Esophagus muscularis mucosa (tissue), 4 donors: ENCODE results near the gene TGIF2. TPM values are rescaled to one million over a fixed set of nuclear protein-coding genes. Genes with fewer than 3 reads are reported as not detected.

Experiments
- DNase-seq: peaks from one replicate; pipeline ENCODE4 v3.0.0-alpha.2; 2017; ENCODE audit errors: extremely low spot score
- H3K27ac ChIP-seq, 4 donors: fragments of 200-600 bp; sonication (generic); replicated peaks in 1 of 4; 1 replicate in 3 of 4; 2 replicates in 1 of 4; pipeline ENCODE4 v1.5.1; 2016 to 2019; ENCODE audit warnings: mild to moderate bottlenecking in 1 of 4
- H3K27me3 ChIP-seq, 4 donors: fragments of 200-600 bp; sonication (generic); one replicate each; pipeline versions ENCODE4 v1.5.1 to v1.6.0; 2016 to 2019
- H3K36me3 ChIP-seq, 4 donors: fragments of 200-600 bp; sonication (generic); one replicate each; pipeline ENCODE4 v1.5.1; 2016 to 2019
- H3K4me1 ChIP-seq, 4 donors: fragments of 200-600 bp; sonication (generic); one replicate each; pipeline ENCODE4 v1.5.1; 2016 to 2019
- H3K4me3 ChIP-seq, 4 donors: fragments of 200-600 bp; sonication (generic); 1 replicate in 2 of 4; 2 replicates in 2 of 4; pipeline ENCODE4 v1.5.1; 2016 to 2019; ENCODE audit warnings: mild to moderate bottlenecking in 4 of 4, moderate library complexity in 1 of 4
- H3K9me3 ChIP-seq, 4 donors: fragments of 200-600 bp; sonication (generic); 1 replicate in 3 of 4; 2 replicates in 1 of 4; pipeline ENCODE4 v1.5.1; 2016 to 2019
- EP300 ChIP-seq: sonication (generic); formaldehyde crosslinking; IDR thresholded peaks from one replicate; pipeline ENCODE4 v1.6.1; 2017; ENCODE audit warnings: antibody characterized with exemption
- POLR2A ChIP-seq: fragments of 450-650 bp; IDR thresholded peaks from one replicate; pipeline ENCODE4 v1.6.1; 2017; ENCODE audit warnings: antibody characterized with exemption, moderate library complexity, mild to moderate bottlenecking, low read depth
- POLR2AphosphoS5 ChIP-seq, 2 donors: sonication (generic); formaldehyde crosslinking; IDR thresholded peaks; one replicate each; pipeline ENCODE4 v1.6.1; 2017; ENCODE audit warnings: antibody characterized with exemption in 2 of 2
- WGBS: methylation state at CpG from one replicate; pipeline ENCODE4 v1.1.5; 2018; 5-methylcytosine and 5-hydroxymethylcytosine counted together
- intact Hi-C: fragments of 100-400 bp; cut with DNase I; formaldehyde crosslinking; loops from one replicate; pipeline ENCODE4 v1.15.1; 2023
- total RNA-seq, 4 donors: library from RNA; depleted of rRNA; stranded (reverse); fragments of >200 nt; gene quantifications; one replicate each; pipeline versions ENCODE4 v1.1.0 to v1.2.1, GENCODE V29; 2016
- TF ChIP-seq, protein P1 (sequence below), 3 experiments: fragments of 200-600 bp in 2 of 3; fragments of 450-650 bp in 1 of 3; sonication (generic) in 2 of 3; IDR thresholded peaks; one replicate each; pipeline ENCODE4 v1.5.1; 2017 to 2019; ENCODE audit warnings: antibody characterized with exemption in 3 of 3, mild to moderate bottlenecking in 2 of 3, moderate library complexity in 1 of 3

Gene TGIF2
- total RNA-seq, 4 donors from 2014 or later, result 5.8 to 18.5 (median 10.6) TPM

DNA sequence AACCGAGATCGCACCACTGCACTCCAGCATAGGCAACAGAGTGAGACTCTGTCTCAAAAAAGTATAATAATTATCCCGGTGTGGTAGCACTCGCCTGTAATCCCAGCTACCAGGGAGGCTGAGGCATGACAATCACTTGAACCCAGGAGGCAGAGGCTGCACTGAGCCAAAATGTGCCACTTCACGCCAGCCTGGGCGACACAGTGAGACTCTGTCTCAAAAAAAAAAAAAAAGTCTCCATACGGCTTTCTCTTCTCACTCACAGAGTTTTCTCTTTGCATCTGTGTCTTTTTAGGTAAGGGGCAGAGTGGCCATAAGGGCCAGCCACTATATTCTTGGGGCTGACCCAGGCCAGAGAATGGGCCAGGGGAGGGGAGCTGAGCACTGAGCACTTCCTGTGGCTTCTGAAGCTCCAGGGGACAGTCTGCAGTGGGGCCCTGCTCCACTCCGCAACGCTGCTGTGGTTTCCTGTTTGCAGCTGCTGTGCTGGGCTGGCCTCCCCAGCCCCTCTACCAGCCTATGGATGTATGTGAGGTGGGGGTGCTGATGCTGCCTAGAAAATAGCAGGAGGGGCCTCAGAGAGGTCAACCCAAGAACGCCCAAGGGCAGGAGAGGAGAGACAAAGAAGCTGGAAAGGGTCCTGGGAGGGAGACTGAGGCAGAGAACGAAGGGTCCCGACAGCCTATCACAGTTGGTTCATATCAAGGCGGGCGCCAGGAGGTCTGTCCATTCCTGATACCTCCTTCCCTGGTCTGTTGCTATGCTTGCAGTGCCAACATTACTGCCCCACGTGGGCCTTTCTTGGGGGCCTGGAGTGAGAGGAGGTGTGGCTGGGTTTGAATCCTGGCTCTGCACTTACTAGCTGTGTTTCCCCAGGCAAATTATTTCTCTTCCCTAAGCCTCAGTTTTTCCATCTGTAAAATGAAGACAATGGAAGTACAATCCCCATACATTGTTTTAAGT is 56.6 kb downstream of the TGIF2 start:
- 73% methylated on average over 15 of the region's 15 CpGs for WGBS
- DNase-seq, result no peak
- Histone ChIP-seq H3K4me1 (no peaks in the 10 kb centered on the region), H3K4me3 (no peak overlapping the region), H3K36me3 (no peaks in the 10 kb centered on the region), H3K27me3 (no peaks in the 10 kb centered on the region), H3K9me3 (no peaks in the 10 kb centered on the region), H3K27ac (no peak overlapping the region)
- TF ChIP-seq EP300 (no peak), POLR2AphosphoS5 (IDR thresholded peaks at IDR 0.05) (no peak), POLR2A (no peak)
- TF ChIP-seq, protein P1, sequence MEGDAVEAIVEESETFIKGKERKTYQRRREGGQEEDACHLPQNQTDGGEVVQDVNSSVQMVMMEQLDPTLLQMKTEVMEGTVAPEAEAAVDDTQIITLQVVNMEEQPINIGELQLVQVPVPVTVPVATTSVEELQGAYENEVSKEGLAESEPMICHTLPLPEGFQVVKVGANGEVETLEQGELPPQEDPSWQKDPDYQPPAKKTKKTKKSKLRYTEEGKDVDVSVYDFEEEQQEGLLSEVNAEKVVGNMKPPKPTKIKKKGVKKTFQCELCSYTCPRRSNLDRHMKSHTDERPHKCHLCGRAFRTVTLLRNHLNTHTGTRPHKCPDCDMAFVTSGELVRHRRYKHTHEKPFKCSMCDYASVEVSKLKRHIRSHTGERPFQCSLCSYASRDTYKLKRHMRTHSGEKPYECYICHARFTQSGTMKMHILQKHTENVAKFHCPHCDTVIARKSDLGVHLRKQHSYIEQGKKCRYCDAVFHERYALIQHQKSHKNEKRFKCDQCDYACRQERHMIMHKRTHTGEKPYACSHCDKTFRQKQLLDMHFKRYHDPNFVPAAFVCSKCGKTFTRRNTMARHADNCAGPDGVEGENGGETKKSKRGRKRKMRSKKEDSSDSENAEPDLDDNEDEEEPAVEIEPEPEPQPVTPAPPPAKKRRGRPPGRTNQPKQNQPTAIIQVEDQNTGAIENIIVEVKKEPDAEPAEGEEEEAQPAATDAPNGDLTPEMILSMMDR (IDR thresholded peaks at IDR 0.05), result no peak
- intact Hi-C loops, result no loop called here

DNA sequence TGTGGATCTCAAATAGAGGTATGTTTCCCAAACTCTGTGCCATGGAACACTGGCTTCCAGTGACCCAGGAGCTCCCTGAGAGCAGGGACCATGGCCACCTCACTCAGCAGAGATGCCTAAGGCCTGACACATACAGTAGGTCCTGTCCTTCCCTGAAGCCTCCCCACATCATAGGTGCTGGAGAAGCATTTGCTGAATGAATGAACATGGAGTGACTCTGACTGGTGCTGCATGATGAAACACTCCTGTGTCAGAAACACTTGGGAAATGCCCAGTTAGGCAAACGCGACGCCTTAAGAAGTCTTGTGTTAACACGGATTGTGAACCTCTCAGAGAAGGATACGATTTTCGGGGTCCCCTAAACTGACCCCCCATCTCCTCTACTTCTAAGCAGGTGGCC is 58.2 kb downstream of the TGIF2 start:
- H3K9me3 ChIP-seq, result no peaks in the 10 kb centered on the region
- intact Hi-C loops, result no loop called here
- no peak for DNase-seq
- no peak overlapping the region for H3K4me3 ChIP-seq
- TF ChIP-seq EP300 (no peak), POLR2A (no peak), POLR2AphosphoS5 (IDR thresholded peaks at IDR 0.05) (no peak)
- TF ChIP-seq, protein P1 (IDR thresholded peaks at IDR 0.05), result no peak
- no peaks in the 10 kb centered on the region for H3K27me3 ChIP-seq
- no peaks in the 10 kb centered on the region for H3K36me3 ChIP-seq
- no peak overlapping the region for H3K27ac ChIP-seq
- H3K4me1 ChIP-seq, result no peaks in the 10 kb centered on the region
- WGBS, result 97% methylated on average over 6 of the region's 6 CpGs

DNA sequence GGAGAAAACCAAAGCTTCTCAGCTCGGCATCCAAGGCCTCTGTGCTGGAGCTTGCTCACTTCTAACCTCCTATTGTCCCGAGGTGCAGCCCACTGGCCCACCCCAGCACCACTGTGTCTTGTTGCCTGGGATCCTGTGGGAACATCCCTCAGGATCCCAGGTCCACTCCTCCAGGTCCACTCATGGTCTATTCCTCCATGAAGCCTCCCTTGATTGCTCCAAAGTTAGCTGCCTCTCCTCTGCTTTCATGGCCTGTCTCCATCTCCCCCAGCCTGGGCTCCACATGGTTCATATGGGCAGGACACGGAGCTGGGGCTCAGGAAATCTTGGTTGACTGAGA is 58.7 kb downstream of the TGIF2 start:
- Histone ChIP-seq H3K9me3 (no peaks in the 10 kb centered on the region), H3K27ac (no peak overlapping the region), H3K27me3 (no peaks in the 10 kb centered on the region), H3K36me3 (no peaks in the 10 kb centered on the region), H3K4me3 (no peak overlapping the region), H3K4me1 (no peaks in the 10 kb centered on the region)
- intact Hi-C loops, result no loop called here
- TF ChIP-seq POLR2AphosphoS5 (IDR thresholded peaks at IDR 0.05) (no peak), POLR2A (no peak), EP300 (no peak)
- TF ChIP-seq, protein P1 (IDR thresholded peaks at IDR 0.05), result no peak
- WGBS, result 90% methylated on average over 3 of the region's 3 CpGs
- no peak for DNase-seq

DNA sequence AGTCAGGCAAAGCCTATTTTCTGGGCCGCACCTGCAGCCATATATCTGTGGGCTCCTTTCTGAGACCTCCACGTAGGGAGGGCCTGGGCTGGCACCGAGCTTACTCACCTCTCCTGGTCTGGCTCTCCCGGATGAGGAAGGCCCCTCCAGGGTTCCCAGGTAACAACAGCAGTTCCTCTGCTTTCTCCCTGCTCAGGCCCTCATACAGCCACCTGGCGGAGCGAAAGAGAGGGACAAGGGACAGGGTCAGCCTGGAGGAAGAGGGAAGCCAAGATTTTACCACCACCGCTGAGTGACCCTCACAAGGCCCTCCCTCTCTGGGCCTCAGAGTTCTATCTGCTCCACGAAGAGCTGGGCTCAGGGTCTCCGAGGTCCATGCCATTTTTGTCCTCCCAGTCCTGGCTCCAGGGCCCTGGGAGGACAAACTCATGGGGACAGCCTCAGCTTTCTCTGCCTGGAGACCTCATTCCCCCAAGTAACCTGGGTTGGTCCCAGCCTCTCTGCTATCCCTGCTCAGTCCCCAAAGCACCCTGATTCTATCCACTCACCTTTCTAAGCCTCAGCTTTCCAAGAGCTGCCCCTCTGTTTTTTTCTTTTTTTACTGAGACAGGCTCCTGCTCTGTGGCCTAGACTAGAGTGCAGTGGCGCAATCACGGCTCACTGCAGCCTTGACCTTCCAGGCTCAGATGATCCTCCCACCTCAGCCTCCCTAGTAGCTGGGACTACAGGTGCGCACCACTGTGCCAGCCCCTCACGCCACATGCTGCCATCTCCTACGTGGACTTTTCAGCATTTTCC is 59.3 kb downstream of the TGIF2 start:
- no peak overlapping the region for H3K27ac ChIP-seq
- no peak for TF ChIP-seq POLR2AphosphoS5 (IDR thresholded peaks at IDR 0.05)
- TF ChIP-seq, protein P1 (IDR thresholded peaks at IDR 0.05), result no peak
- TF ChIP-seq EP300, result no peak
- no peak for TF ChIP-seq POLR2A
- DNase-seq, result no peak
- intact Hi-C loops, result no loop called here
- H3K27me3 ChIP-seq, result no peaks in the 10 kb centered on the region
- no peaks in the 10 kb centered on the region for H3K9me3 ChIP-seq
- H3K4me3 ChIP-seq, result no peak overlapping the region
- no peaks in the 10 kb centered on the region for H3K36me3 ChIP-seq
- no peaks in the 10 kb centered on the region for H3K4me1 ChIP-seq
- 85% methylated on average over 13 of the region's 14 CpGs for WGBS
